GM21423 (cell line): Measurements from ENCODE around the gene BSG.
"Not testable (repeated sequence)": the region's sequence is repeated elsewhere in the genome, so short reads cannot be mapped to it uniquely, and the experiment has no call there.

Experiments used
- ATAC-seq: cut with Tn5 transposase; IDR thresholded peaks from one replicate; pipeline ENCODE4 v1.9.1; 2021; ENCODE audit warnings: mild to moderate bottlenecking, moderate library complexity; ENCODE audit not compliant: unreplicated experiment

The BSG gene

GRCh38 chr19:602391-603301, 30.2 kb downstream of the BSG start:
- no peak for ATAC-seq

GRCh38 chr19:603302-603639, 30.9 kb downstream of the BSG start:
- ATAC-seq = not testable (repeated sequence)

GRCh38 chr19:603779-604178, 31.4 kb downstream of the BSG start:
- ATAC-seq = not testable (repeated sequence)

- no peak for ATAC-seq
These were observed 32.0 kb downstream of the BSG start for GRCh38 chr19:604355-604754.

- not testable (repeated sequence) for ATAC-seq
These were observed 32.9 kb downstream of the BSG start for GRCh38 chr19:605061-605971.

- no peak for ATAC-seq
These were observed 35.1 kb downstream of the BSG start for GRCh38 chr19:607301-608154.

GRCh38 chr19:608155-609003, 36.0 kb downstream of the BSG start:
- ATAC-seq = no peak

- ATAC-seq = no peak
These were observed 36.6 kb downstream of the BSG start for GRCh38 chr19:609004-609346.

GRCh38 chr19:610071-610800, 37.8 kb downstream of the BSG start:
- no peak for ATAC-seq

GRCh38 chr19:610801-611480, 38.5 kb downstream of the BSG start:
- no peak for ATAC-seq

GRCh38 chr19:611481-611868, 39.1 kb downstream of the BSG start:
- no peak for ATAC-seq

GRCh38 chr19:612941-613340, 40.5 kb downstream of the BSG start:
- no peak for ATAC-seq

GRCh38 chr19:613732-614567, 41.6 kb downstream of the BSG start:
- no peak for ATAC-seq

GRCh38 chr19:615619-616018, 43.2 kb downstream of the BSG start:
- no peak for ATAC-seq

GRCh38 chr19:616062-616700, 43.8 kb downstream of the BSG start:
- no peak for ATAC-seq

- no peak for ATAC-seq
These were observed 44.5 kb downstream of the BSG start for GRCh38 chr19:616747-617526.
